Fibroblast of the aortic adventitia (primary cell): ENCODE measurements around the gene RIF1. TPM values are rescaled to one million over a fixed set of nuclear protein-coding genes. Genes with fewer than 3 reads are reported as not detected.
A peak's percentile ranks its signal among the peaks of the same experiment; 100 is the strongest.

ENCODE experiments used
- DNase-seq: peaks from one replicate; pipeline ENCODE4 v3.0.0-alpha.2; 2010; ENCODE audit warnings: low read depth
- H3K4me3 ChIP-seq: 2 replicates; pipeline ENCODE4 v1.5.1; 2011; ENCODE audit warnings: low read depth, mild to moderate bottlenecking, control low read depth, low read length, moderate library complexity
- total RNA-seq: library from RNA; depleted of rRNA; stranded (reverse); fragments of >200 nt; gene quantifications from 2 replicates; pipeline ENCODE4 v1.2.3, GENCODE V29; 2012; ENCODE audit warnings: low replicate concordance
- TF ChIP-seq, protein P1 (sequence below): IDR thresholded peaks from 2 replicates; pipeline ENCODE4 v1.5.1; 2011; ENCODE audit warnings: mild to moderate bottlenecking, low read length, control low read depth, inconsistent platforms; ENCODE audit not compliant: insufficient read depth

Gene RIF1
- total RNA-seq, 1 donor, result 66.7 TPM

- TF ChIP-seq, protein P1, sequence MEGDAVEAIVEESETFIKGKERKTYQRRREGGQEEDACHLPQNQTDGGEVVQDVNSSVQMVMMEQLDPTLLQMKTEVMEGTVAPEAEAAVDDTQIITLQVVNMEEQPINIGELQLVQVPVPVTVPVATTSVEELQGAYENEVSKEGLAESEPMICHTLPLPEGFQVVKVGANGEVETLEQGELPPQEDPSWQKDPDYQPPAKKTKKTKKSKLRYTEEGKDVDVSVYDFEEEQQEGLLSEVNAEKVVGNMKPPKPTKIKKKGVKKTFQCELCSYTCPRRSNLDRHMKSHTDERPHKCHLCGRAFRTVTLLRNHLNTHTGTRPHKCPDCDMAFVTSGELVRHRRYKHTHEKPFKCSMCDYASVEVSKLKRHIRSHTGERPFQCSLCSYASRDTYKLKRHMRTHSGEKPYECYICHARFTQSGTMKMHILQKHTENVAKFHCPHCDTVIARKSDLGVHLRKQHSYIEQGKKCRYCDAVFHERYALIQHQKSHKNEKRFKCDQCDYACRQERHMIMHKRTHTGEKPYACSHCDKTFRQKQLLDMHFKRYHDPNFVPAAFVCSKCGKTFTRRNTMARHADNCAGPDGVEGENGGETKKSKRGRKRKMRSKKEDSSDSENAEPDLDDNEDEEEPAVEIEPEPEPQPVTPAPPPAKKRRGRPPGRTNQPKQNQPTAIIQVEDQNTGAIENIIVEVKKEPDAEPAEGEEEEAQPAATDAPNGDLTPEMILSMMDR, result no peak
- no peak overlapping the region for H3K4me3 ChIP-seq
- peak; percentile 64 for DNase-seq
Measured at GRCh38 chr2:151459358-151459757, 49.7 kb downstream of the RIF1 start.

GRCh38 chr2:151465771-151466170 lies 56.1 kb downstream of the RIF1 start:
- no peak overlapping the region for H3K4me3 ChIP-seq
- TF ChIP-seq, protein P1, result no peak
- no peak for DNase-seq

DNA sequence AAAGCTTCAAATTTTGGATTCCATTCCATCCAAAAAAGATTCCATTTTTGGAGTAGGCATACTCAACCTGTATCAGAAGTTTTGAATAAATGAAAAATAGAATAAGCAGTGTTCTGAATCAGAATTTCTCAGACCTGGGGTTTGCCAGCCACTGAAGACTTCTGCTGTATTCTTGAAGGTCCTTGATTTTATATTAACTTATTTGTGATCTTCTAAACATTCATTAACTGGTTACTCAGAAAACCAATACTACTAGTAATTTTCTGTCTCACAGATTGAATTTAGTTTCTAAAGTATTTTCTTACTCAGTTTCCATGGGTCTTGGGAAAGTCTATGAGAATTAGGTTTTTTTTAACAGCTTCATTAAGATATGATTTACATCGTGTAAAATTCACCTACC lies 60.9 kb downstream of the RIF1 start:
- TF ChIP-seq, protein P1, result no peak
- no peak for DNase-seq
- H3K4me3 ChIP-seq, result no peak overlapping the region

- no peak overlapping the region for H3K4me3 ChIP-seq
- TF ChIP-seq, protein P1, result no peak
- no peak for DNase-seq
Measured at GRCh38 chr2:151472966-151473365, 63.3 kb downstream of the RIF1 start.

DNA sequence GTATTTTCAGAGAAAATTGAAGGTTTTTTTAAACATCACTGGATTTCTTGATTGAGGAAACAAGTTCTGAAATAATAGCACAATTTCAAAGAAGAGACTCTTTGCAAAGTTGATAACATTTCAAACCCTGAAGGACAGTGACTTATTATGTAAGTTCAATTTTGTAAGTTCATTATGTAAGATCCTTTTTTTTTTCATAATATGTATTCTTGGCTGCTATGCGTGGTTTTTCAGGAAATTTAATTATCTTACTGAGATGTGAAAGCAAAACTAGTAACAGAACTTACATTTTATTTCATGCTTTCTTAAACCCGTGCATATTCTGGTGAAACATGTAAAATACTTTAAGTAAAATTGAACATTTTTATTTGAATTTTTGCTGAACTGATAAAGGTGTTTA lies 65.4 kb downstream of the RIF1 start:
- TF ChIP-seq, protein P1, result no peak
- no peak overlapping the region for H3K4me3 ChIP-seq
- DNase-seq, result no peak

DNA sequence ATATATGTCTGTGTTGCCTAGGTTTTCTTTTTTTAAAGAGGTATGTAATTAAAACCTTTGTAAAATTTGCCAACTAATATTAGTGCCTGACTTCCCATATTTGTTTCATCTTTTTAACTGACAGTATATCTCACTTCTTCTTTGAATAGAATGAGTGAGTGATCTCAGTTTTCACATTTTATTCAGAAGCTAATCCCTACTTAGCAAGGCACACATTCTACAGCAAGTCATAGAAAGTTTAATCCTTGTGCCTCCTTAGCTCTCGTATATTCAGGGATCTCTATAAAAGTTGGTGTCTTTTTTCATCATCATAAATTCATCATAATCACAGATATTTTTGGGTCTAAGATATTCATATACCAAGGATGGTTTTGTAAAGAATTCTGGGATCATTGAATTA lies 66.6 kb downstream of the RIF1 start:
- no peak overlapping the region for H3K4me3 ChIP-seq
- no peak for DNase-seq
- TF ChIP-seq, protein P1, result no peak

- H3K4me3 ChIP-seq, result no peak overlapping the region
- no peak for DNase-seq
- TF ChIP-seq, protein P1, result no peak
Measured at GRCh38 chr2:151478011-151478410, 68.3 kb downstream of the RIF1 start.
